Stimulated activated CD4-positive, alpha-beta T cell treated with anti-CD3 and anti-CD28 coated beads, Interleukin-1b, Interleukin-23, amount 100 ng/mL, for 1 hour (primary cell): ENCODE results near the gene ARHGEF25.
"Not testable (repeated sequence)": the region's sequence is repeated elsewhere in the genome, so short reads cannot be mapped to it uniquely, and the experiment has no call there.

Source experiments
- DNase-seq, 2 donors: peaks; one replicate each; pipeline ENCODE4 v3.0.0-alpha.2; 2020; ENCODE audit warnings: low read depth in 2 of 2

The ARHGEF25 gene

DNA sequence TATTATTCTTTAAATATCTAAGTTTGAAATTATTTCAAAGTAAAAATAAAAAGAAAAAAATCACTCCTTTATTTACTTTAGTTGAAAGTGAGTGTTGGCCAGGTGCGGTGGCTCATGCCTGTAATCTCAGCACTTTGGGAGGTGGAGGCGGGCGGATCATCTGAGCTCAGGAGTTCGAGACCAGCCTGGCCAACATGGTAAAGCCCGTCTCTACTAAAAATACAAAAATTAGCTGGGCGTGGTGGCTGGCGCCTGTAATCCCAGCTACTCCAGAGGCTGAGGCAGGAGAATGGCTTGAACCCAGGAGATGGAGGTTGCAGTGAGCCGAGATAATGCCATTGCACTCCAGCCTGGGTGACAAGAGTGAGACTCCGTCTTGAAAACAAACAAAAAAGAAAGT, 25.5 kb downstream of the ARHGEF25 start:
- not testable (repeated sequence) for DNase-seq

DNA sequence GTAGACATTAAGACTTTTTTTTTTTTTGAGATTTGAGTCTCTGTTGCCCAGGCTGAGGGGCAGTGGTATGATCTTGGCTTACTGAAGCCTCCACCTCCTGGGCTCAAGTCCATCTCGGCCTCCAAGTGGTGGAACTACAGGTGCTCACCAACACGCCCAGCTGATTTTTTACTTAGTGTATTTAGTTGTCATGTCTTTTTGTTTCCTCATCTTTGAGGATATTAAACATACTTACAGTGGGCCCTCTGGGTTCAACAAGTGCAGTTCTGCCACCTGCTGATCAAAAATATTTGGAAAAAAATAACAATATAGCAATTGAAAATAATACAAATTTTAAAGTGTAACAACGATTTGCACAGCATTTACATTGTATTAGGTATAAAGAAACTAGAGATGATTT, 26.1 kb downstream of the ARHGEF25 start:
- no peak for DNase-seq

GRCh38 chr12:57638096-57638495, 26.9 kb downstream of the ARHGEF25 start:
- no peak for DNase-seq

DNA sequence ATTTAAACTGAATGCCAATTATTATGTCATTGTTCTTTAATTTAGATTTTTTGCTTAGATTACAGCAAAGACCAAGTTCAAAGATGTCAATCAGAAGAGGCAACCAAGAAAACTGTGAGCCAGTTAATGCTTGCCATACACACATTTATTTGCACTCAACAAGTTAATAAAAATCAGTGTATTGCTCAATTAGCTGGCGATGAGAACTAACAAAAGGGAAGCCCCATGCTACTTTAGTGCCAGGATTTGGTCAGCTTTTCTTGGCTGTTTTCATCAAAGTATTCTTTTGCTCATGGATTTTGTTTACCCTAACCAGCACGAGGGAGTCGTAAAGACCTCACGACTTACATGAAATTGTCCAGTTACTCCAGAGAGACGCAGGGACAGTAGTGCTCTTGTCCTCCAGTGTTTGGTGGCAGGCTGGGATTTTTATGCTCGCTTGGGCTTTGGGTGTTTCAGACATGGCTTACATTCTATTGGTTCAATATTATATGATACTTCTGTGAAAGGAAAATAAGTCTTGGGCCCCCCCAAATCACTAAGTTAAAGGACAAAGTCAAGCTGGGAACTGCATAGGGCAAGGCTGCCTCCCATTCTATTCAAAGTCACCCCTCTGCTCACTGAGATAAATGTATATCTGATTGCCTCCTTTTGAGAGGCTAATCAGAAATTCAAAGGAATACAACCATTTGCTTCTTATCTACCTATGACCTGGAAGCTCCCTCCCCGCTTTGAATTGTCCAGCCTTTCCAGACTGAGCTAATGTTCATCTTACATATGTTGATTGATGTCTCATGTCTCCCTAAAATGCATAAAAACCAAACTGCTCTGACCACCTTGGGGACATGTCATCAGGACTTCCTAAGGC, 29.2 kb downstream of the ARHGEF25 start:
- no peak for DNase-seq

DNA sequence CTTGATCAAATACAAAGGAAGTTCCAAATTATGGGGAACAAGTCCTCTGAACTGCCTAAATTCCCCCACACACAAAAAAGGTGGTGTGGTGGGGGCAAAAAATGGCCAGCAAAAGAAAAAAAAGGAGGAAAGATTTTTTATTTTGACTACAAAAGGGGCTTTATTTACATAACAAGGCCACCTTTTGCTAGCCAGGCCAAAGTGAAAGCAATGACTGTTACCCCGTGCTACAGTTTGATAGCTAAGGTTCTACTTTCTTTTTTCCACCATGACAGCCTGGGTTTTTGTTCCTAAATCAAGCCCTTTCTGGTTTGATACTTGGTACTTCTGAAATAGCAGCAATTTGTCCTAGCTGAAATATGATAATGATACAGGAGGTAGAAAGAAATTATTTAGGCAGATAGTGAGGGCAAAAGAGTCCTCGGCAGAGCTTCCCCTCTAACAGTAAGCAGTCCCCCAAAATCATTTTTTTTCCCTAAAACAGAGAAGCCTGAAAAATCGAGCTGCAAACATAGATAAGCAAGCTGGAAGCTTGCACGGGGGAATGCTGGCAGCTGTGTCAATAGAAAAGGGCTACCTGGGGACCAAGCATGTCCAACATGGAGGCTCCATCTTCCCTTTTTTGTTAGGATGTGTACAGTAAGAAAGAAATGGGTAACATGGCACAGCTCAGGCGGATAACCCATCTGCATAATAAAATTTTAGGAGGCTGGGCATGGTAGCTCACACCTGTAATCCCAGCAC, 30.6 kb downstream of the ARHGEF25 start:
- no peak for DNase-seq

GRCh38 chr12:57645990-57646658, 34.9 kb downstream of the ARHGEF25 start:
- DNase-seq, result not testable (repeated sequence)

- DNase-seq, result not testable (repeated sequence)
These were observed 35.4 kb downstream of the ARHGEF25 start for GRCh38 chr12:57646659-57647049.

GRCh38 chr12:57654042-57654441, 42.8 kb downstream of the ARHGEF25 start:
- no peak for DNase-seq

DNA sequence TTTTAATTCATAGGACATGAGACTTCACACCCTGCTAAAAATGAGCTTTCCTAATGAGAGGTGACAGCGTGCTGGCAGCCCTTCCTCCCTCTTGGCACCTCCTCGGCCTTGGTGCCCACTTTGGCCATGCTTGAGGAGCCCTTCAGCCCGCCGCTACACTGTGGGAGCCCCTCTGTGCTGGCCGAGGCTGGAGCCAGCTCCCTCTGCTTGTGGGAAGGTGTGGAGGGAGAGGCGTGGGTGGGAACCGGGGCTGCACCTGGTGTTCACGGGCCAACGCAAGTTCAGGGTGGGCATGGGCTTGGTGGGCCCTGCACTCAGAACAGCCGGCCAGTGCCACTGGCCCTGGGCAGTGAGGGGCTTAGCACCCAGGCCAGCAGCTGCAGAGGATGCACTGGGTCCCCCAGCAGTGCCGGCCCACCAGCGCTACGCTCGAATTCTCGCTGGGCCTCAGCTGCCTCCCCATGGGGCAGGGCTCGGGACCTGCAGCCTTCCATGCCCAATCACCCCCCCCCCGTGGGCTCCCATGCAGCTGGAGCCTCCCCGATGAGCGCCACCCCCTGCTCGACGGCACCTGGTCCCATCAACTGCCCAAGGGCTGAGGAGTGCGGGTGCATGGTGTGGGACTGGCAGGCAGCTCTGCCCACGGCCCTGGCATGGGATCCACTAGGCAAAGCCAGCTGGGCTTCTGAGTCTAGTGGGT, 44.5 kb downstream of the ARHGEF25 start:
- DNase-seq, result no peak

GRCh38 chr12:57656408-57656807, 45.2 kb downstream of the ARHGEF25 start:
- not testable (repeated sequence) for DNase-seq

DNA sequence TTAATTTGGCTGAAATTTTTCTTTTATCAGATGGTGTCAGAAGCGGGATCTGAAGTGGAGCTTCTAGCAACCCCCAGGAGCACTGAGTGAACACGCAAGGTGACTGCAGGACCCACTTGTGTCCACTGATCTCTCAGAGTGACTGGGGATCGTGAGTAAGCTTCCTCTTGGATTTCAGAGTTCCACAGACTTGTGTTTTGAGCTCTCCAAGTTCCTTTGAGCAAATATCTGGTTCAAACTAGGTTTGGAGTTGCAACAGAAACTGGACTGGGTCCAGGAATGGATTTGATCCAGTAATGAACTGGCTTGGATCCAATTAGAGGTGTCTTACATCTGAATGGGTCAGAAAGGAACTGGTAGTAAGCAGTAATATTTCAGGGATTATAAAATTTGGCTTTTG, 46.5 kb downstream of the ARHGEF25 start:
- no peak for DNase-seq

GRCh38 chr12:57658890-57659289, 47.7 kb downstream of the ARHGEF25 start:
- no peak for DNase-seq

DNA sequence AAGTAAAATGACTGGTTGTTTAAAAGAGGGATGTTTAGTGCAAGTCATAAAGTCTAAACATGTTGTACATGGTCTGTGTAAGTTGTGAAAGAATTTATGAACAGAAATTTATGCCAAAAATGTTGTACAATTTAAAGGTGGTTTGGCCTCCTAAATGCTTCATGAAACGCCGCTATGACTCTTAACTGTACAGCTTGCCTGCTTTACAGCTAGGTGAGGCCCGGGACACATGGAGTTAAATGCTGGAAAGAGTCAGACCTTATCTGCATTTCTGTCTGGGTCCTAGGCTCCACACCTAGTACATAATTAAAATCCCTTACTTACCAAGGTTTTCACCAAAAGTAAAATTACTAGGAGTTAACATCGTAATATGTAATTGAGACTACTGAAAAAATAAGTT, 50.1 kb downstream of the ARHGEF25 start:
- DNase-seq, result no peak

DNA sequence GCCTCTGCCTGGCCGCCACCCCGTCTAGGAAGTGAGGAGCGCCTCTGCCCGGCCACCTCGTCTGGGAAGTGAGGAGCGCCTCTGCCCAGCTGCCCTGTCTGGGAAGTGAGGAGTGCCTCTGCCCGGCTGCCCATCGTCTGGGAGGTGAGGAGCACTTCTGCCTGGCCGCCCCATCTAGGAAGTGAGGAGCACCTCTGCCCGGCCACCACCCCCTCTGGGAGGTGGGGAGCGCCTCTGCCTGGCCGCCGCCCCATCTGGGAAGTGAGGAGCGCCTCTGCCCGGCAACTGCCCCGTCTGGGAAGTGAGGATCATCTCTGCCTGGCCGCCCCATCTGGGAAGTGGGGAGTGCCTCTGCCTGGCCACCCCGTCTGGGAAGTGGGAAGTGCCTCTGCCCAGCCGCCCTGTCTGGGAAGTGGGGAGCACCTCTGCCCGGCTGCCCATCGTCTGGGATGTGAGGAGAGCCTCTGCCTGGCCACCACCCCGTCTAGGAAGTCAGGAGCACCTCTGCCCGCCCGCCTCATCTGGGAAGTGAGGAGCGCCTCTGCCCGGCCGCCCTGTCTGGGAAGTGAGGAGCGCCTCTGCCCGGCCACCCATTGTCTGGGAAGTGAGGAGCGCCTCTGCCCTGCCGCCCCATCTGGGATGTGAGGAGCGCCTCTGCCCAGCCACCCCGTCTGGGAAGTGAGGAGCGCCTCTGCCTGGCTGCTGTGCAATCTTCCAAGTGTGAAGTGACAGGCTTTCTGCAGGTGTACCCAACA, 54.0 kb downstream of the ARHGEF25 start:
- DNase-seq, result not testable (repeated sequence)
